HG03521 (cell line): Measurements from ENCODE around the gene TMEM174.

Experiments used
- ATAC-seq: cut with Tn5 transposase; IDR thresholded peaks from one replicate; pipeline ENCODE4 v1.9.1; 2021; ENCODE audit warnings: mild to moderate bottlenecking, moderate library complexity; ENCODE audit not compliant: unreplicated experiment

Gene TMEM174

GRCh38 chr5:73172951-73173350 lies at the start of gene TMEM174:
TMEM174 (plus strand) TSS chr5:73173193; CDS start chr5:73173244, 51 bp downstream.
- no peak for ATAC-seq

DNA sequence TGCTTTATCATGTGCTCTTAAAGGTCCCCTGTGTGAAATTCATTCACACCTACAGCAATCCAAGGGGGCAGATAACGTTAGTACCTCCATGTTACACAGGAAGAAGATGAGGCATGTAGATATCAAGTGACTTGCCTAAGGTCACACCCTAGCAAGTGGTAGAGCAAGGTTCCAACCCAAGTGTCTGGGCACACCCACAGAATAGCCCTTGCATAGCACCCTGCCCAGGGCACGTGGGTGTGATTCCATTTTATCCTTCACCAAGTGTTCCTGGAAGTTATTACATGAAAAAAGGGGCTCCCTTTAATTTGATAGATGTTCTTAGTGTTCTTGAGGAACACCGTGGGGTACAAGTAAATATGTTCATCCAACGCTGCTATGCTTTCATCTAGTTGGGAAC lies 47.7 kb upstream of the TMEM174 start:
- ATAC-seq, result no peak

GRCh38 chr5:73126381-73126780 lies 46.6 kb upstream of the TMEM174 start:
- ATAC-seq, result no peak

DNA sequence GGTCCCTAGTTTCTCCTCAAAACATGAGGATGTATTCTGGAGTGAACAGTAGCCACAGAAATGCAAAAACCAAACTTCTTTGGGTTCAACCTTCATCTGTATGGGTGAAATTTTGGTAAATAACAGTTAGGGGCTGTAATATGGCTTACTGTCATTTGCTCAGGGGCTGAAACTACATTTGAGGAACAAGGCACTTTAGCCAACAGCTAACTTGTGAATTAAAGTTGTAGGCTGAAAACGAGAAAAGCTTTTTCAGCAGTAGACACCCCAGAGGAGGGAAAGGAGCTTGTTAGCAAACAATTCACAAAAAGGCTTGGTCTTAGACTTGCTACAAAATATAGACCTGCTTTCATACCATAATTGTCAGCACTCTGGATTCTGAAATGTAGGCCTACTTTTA lies 46.0 kb upstream of the TMEM174 start:
- no peak for ATAC-seq

DNA sequence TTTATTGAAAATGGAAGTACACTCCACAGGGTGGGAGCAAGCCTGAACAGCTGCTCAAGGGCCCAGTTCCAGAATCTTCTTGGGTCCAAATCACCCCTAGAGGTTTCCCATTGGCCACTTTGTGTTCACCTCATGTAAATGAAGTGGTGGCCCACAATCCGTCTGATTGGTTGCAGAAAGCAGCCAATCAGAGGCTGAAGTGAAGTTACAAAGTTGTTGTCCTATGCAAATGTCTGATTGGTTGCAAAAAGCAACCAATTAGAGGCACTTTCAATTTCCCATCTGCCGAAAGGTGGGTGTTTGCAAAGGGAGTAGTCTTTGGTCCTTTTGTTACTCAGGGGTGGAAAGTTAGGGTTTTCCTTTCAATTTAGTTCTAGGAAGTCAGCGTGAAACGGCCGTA lies 43.9 kb upstream of the TMEM174 start:
- ATAC-seq, result no peak

DNA sequence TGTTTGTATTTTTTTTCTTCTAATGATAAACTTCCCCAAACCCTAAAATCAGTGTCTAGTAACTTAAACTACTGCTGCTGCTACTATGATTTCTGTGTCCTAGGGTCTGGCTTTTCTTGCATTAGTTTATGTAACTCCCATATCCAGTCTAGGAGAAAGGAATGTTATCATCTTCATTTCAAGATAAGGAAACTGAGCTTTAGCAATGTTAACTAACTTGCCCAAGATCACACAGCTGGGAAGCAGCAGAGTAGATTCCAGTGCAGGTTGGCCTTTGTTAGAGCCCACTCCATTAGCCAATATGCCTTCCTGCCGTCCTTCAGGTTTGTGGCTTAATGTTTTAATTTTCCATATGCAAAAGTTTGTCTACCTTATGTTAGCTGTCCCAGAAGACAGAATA lies 42.2 kb upstream of the TMEM174 start:
- ATAC-seq, result no peak

DNA sequence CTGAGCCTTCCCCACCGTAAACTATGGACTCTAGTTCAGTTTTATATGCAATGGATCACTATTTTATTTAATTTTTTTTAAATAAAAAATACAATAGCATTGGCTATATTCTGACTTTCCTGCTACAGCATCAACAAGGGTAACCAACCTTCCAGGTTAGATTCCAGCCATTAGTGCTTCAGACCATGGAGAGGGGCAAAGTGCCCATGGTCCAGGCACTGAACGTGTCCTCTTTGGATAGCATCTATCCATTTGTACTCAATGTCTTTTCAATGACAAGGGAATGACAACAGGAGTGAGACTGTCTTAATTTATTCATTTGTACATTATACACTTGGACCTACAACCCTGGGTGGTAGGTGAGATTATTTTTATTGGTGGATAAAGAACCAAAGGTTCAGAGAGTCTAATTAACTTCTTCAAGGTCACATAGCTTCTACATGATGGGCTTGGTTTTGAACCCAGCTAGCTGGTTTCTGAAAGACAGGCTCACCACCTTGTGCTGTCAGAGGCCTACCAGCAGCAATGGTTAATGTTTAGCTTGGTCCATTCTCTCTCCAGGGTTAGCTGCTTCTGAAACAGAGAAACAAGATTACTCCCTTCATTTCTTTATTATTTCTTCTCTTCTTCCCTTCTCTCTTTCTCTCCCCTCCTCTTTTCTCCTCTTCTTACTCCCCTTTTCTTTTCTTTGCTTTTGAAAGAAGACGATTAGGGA lies 41.1 kb upstream of the TMEM174 start:
- no peak for ATAC-seq

DNA sequence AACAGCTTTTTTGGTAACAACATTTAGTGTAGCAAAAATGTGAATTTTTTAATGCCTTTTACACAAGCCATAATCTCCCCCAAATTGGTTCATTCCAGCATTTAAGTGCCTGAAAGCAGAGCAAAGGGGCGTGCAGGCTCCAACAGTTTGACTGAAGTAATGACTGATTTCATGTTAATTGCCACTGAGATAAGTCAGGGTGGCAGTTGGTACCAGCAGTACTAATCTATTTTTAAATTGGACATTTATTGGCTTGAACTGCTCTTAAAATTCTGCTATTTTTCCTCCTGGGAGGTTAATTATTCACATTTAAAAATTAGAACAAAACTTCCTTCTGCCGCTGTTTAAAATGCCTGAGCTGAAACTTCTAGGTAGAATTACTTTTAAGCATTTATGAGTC lies 40.2 kb upstream of the TMEM174 start:
- no peak for ATAC-seq

DNA sequence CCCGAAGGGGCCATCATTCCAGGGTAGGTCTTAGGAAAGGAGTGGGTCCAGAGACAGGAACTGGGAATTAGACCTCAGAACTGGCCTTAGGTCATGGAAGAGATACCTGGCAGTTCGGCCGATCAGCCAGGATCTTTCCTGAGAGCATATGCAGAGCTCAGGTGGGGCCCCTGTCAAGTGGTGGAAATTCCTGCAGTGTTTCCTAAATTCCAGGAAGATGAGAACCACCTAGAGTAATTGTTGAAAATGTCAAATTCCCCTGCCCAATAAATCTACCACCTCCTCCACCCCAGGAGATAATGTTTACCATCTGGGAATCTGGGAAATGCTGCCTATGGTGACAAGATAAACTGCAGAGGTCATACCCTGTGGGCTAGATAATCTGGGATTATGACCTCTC lies 38.0 kb upstream of the TMEM174 start:
- no peak for ATAC-seq

DNA sequence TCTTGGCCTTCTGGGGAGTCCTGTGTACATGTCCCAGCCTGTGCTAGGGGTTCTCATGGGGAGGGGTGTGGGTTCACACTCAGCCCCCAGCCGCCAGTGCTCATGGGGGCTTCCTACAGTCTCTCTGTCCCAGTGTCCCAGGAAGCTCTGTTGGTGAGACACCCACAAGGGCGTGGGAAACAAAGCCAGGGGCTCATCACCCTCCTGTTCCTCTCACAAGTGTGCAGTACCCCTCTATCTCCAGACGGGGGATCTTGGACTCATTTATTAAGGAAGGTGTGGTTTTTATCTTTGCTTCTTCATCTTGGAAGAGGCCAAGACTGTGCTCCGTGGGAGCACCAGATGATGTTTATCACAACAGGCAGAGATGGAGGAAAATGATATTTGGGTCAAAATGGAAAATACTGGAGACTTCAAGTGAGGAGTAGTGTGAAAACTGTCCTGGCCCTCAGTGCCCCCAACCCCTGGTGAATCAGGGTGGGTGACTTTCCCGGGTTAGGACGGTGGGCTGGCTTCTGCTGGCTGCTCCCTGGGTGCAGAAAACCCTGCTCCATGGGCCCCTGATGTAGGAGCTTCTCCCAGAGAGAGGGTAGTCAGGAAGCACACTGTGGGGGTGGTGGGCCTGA lies 37.5 kb upstream of the TMEM174 start:
- no peak for ATAC-seq

- no peak for ATAC-seq
Observed at GRCh38 chr5:73136055-73136562, 36.9 kb upstream of the TMEM174 start.

- no peak for ATAC-seq
Observed at GRCh38 chr5:73137563-73138530, 35.1 kb upstream of the TMEM174 start.

- no peak for ATAC-seq
Observed at GRCh38 chr5:73139485-73139884, 33.5 kb upstream of the TMEM174 start.

DNA sequence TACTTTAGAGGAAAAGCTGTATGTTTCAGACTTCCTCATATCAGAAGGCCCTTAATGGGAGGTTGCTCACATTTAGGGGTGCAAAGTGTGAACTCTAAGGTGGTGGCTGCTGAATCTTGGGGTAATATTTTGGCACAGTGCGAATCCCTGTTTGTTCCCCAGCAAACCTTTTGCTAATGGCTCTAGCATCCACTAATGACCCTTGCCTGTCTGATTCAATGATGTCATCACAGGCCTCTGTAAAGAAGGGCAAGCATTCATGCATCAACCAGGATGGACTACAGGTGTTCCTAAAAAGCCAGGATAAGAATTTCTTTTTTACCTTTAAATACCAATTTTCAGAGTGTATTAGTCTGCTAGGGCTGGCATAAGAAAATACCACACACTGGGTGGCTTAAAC lies 32.2 kb upstream of the TMEM174 start:
- no peak for ATAC-seq

GRCh38 chr5:73142035-73142434 lies 31.0 kb upstream of the TMEM174 start:
- ATAC-seq, result no peak

- no peak for ATAC-seq
Observed at GRCh38 chr5:73143716-73144115, 29.3 kb upstream of the TMEM174 start.

DNA sequence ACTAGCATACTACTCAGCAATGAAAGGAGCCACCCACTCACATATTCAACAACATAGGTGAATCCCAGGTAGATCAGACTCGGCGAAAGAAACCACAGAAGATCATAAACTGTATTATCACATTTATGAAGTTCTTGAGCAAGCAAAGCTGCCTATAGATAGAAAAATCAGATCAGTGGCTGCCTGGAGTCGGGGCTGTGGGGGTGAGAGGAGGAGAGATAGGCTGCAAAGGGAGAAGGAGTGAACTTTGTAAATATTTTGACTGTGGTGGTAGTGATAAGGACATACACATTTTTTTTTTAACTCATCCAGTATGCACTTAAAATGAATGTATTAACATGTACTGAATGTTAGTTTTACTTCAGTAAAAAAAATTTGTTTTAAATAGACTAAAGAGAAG lies 23.5 kb upstream of the TMEM174 start:
- no peak for ATAC-seq

DNA sequence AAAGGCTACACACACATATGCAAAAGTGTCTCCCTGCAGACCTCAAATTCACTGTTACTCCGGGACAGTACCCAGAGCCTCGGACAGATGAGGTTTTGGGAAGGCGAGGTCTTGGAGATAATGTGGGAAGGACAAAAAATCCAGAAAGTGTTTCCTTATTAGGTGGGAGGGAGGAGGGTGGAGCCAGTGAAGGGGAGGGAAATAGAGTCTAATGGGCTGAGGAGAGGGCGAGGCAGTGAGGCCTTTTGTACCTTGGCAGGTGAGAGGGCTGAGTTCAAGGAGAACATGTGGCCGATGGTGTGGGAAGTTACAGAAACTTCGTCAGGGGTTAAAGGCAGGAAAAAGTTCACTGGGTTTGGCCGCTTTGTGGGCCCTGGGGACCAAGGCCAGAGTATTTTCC lies 22.1 kb upstream of the TMEM174 start:
- no peak for ATAC-seq

DNA sequence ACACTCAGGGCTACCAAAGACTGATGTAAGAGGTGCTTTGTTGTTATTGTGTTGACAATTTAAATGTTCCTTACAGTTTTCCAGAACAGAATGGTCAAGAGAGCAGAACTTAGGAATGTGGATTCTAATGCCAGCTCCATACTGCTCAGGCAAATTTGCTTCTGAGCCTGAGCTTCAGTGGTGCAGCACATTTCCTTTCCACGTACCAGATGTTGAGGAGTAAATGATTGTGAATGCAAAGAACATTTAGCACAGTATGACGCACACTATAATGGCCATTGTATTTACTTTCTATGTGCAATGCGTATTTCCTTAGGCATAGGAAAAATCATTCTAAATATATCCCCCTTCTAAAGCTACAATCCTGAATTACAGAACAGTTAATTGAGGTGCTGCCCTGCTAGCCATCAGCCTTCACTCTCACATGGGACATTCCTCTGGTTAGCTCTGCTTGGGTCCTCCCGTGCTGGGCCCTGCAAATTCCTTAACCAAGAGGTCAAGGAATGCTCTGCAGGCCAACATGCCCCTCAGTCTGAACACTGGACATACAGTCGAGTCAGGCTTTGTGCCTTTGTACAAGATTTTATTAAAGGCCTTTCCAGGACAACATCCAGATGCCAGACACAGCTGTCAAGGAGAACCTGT lies 21.1 kb upstream of the TMEM174 start:
- ATAC-seq, result no peak

GRCh38 chr5:73152411-73153388 lies 20.3 kb upstream of the TMEM174 start:
- ATAC-seq, result no peak
